GM19463 (cell line): ENCODE data around the gene SRGAP3.

Experiments used
- ATAC-seq: cut with Tn5 transposase; IDR thresholded peaks from one replicate; pipeline ENCODE4 v1.9.1; 2021; ENCODE audit warnings: mild to moderate bottlenecking, moderate library complexity; ENCODE audit not compliant: unreplicated experiment

Gene SRGAP3

GRCh38 chr3:8945890-8946600 is 303.4 kb downstream of the SRGAP3 start:
- ATAC-seq: no peak

- no peak for ATAC-seq
Observed at GRCh38 chr3:8942746-8943488, 306.5 kb downstream of the SRGAP3 start.

DNA sequence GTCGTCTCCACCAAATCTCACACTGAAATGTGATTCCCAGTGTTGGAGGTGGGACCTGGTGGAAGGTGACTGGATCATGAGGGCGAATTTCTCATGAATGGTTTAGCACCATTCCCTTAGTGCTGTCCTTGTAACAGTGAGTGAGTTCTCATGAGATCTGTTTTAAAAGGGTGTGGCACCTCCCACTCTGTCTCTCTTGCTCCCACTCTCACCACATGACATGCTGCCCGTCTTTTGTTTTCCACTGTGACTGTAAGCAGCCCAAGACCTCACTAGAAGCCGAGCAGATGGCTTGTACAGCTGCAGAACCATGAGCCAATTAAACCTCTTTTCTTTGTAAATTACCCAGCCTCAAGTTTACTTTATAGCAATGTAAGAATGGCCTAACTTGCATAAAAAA is 307.3 kb downstream of the SRGAP3 start:
- no peak for ATAC-seq

- ATAC-seq: no peak
Observed at GRCh38 chr3:8938021-8938420, 311.4 kb downstream of the SRGAP3 start.

DNA sequence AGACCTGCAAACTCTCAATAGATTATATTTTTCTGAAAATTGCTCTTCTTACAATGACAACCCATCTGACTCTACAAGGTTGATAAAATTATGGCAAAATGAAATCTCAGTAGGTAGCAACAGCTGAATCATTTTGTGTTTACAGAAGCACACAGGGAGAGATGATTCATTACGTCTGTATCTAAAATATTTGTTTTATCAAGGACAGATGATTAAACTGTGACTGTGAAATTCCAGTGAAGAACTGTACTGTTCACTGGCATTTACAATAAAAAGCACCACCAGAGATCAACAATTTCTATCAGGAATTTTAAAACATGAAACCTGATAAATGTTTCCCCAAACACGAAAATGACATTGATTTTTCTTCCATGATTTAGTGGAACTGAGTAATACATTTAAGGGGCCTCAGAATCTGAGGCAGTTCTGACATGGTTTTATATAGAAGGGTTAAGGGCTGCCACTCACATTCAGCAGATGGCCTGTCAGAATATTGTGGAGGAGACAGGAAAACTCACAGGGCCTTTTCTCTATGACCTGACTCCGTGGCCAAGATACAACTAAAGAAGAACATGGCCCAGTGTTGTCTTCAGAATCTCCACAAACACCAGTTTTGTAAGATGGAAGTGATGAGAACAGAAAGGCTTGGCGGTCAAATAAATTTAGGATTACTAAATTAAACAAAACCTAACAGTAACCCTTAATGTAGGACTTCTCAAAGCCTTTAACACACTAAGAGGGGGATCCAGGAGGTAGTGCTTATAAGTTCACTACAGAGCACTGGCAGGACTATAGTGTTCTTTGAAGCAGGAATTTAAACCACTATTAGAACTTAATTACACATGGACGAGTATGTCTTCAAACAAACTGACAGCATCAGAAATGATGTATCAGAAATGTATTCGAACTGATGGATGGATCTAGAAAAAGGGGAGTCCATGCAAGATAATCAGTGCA is 312.1 kb downstream of the SRGAP3 start:
- ATAC-seq: no peak

GRCh38 chr3:8932507-8932906 is 316.9 kb downstream of the SRGAP3 start:
- no peak for ATAC-seq

DNA sequence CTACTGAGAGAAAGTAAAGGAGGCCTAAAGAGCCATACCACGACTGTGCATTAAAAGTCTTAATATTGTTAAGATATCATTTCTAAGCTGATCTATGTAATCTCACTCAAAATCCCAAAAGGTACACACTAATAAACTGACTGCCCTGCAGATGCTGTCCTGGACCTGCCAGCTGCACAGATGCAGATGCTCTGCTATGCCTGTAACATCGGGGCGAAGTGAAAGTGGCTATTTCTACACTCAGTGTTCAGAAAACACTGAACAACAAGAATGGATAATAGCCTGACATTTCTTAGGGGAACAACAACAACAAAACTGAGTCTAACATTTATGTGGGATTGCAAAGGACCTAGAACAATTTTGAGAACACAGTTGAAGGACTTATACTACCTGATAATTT is 318.1 kb downstream of the SRGAP3 start:
- ATAC-seq: no peak
